NCI-H748 (cell line): ENCODE results near the gene DDX20.
A peak's percentile ranks its signal among the peaks of the same experiment; 100 is the strongest.

ENCODE experiments used
- DNase-seq: peaks from one replicate; lab custom pipeline; 2025; ENCODE audit not compliant: unreplicated experiment; lab: John Stamatoyannopoulos, UW

The DDX20 gene

GRCh38 chr1:111746614-111746999 is 9.1 kb upstream of the DDX20 start:
- no peak for DNase-seq

DNA sequence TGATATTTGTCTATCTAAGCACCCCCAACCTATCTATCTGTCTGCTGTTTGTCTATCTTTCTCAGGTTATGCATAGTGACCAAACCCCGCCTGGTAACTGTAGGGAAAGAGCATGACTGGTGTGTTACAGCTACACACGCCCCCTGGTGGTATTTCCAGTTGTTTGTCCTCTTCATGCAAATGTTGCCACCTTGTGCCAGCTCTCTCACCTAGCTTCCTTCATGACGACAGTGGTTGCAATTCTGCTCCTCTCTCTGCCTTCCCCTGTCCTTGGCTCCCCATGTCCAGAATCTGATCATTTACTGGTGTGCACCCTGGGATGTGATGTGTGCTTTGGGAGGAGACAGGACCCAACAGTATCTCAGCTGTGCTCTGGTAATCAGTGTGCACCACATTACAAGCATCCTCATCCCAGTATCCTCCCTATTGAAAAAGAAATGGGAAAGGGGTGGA is 8.4 kb upstream of the DDX20 start:
- DNase-seq: peak; percentile 73

- no peak for DNase-seq
Measured at GRCh38 chr1:111747947-111748346, 7.8 kb upstream of the DDX20 start.

- no peak for DNase-seq
Measured at GRCh38 chr1:111749628-111750027, 6.1 kb upstream of the DDX20 start.

DNA sequence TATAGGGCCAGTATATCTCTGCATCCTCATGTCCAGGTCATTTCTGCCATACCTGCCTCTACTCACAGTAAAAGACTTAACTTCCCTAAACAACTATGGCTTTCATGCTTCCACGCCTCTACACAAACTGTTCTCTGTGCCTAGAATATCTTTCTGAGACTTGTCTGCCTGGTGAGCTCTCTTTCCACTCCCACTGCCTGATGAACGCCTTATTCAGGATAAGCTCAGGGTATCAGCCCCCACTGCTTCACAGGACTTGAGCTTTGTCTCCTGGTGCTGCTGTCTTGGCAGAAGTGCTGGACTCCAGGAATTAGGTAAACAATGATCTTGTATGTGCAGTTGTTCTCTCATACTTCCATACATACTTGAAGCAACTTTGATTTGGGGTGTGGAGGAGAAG is 4.8 kb upstream of the DDX20 start:
- no peak for DNase-seq

DNA sequence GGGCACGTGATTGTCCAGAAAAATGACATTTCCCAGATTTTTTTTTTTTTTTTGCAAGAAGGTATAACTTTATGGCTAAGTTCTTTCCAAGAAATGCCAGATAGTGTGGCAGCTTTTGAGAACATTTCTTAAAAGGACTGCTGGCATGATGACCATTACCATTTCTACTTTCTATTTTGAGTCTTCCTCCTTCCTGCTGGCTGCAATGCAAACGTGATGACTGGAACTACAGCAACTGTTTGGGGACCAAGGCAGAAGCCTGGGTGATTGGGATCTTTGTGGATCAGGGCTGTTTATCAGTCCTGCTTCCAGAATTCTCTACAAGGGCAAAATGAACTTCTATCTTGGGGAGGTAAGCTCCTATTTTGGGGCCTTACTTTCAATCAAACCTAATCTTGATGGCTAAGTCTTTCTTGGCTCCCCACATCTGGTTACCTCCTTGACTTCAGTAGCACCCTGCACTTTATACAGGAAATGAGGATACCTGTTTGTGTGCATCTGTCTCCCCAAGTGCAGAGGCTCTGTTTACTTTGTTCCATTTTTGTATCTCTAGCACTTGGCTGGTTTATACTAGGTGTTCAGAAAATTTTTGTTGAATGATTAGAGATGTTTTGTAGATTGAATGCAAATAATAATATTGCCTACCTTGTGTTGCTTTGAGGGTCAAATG is 3.7 kb upstream of the DDX20 start:
- DNase-seq: no peak

DNA sequence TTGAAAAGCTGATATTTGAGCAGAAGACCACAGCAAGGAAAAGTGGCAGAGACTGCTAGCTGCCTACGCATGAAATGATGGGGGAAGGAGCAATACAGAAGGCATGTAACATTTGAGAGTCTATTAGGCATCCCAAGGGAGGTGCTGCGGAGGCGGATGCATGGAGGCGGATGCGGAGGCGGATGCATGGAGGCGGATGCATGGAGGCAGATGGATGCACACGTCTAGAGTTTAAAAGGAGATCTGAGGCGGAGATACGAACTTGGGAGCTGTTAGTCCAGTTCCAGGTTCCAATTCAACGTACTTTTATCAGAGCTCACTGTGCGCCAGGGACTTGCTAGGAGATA is 744 bp upstream of the DDX20 start:
- DNase-seq: peak; percentile 76

DNA sequence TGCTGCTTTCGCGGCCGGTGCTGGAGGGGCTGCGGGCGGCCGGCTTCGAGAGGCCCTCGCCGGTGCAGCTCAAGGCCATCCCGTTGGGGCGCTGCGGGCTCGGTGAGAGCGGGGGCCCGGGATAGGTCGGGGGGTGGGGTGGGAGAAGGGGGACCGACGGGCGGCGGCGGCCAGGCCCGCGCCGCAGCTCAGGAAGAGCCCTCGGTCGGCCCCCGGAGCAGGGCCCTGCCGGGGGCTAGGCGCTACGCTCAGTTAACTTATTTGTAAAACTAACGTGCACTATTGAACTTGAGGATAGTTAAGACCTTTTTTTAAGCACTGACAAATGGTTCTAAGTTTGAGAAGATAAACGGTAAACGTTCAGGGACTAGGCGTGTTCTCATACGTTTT is 418 bp downstream of the DDX20 start:
- no peak for DNase-seq

DNA sequence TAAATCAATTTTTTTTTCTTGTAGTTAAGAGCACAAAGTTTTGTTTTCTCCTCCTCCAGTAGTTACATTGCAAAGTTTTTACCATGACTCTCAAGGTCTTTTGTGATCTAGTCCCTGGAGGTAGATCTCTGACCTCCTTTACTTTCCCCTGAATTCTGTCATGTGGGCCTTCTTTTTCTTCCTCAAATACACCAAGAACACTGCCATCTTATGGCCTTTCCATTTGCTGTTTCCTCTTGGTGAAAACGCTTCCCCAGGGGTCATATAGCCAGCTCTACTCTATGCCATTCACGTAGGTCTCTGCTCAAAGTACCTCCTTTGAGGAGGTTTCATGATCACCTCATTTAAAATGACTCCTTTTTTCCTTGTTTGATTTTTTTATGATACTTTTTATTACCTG is 2.7 kb downstream of the DDX20 start:
- no peak for DNase-seq

DNA sequence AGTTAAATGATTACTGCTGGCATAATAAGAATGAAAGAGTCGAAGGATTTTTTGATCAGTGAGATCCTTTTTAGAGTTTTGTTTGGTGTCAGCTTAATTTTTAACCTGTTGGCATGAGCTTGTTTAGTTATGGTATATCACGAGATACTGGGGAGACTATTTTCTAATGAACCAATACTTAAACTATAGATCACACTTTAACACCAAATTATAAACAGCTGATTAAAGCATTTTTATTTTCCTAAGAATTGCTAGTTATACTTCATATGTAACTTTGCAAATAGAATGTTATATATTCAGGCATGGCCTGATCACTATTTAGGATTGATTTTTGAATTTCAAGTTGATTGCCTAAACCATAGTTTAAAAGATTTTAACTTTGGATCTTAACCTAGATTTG is 6.0 kb downstream of the DDX20 start:
- DNase-seq: no peak

- no peak for DNase-seq
Measured at GRCh38 chr1:111762332-111762731, 6.6 kb downstream of the DDX20 start.

GRCh38 chr1:111768023-111768422 is 12.3 kb downstream of the DDX20 start:
- no peak for DNase-seq

DNA sequence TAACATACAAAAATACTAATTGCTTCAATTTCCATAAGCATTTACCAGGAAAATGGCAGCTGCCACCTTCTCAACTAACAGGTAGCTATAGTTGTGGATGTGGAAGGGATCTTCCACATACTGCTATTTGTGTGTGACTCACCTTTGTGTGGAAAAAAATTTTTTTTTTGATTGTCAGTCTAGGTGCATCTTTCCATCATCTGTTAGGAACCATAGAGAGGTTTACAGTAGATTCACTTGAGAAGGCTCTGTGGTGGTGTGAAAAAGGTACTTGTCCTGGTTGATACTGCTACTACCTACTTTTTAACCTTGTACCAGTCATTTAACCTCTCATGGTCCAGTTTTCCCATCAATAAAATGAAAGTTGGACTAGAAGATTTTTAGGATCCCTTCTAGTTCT is 12.9 kb downstream of the DDX20 start:
- DNase-seq: no peak

GRCh38 chr1:111769517-111770146 is 13.9 kb downstream of the DDX20 start:
- peak; percentile 70 for DNase-seq

DNA sequence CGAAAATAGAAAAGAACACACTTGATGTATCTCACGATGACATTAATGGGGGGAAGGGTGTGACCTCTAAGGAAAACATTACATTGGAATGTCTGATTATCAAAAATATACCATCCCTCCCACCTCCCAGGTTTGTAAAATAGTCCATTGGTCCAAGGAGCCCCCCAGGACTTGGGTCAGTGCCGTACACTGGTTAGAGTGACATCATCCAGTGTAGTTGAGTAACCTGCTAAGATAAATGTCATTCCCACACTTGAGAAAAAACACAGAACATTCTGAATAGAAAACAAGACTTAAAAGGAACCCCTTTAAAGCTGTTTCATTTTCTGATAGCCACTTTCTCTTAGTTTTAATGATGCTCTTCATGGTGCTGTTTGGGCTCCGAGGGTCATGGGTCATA is 15.2 kb downstream of the DDX20 start:
- no peak for DNase-seq

- DNase-seq: no peak
Measured at GRCh38 chr1:111775966-111776365, 20.3 kb downstream of the DDX20 start.

- DNase-seq: no peak
Measured at GRCh38 chr1:111776391-111776790, 20.7 kb downstream of the DDX20 start.

DNA sequence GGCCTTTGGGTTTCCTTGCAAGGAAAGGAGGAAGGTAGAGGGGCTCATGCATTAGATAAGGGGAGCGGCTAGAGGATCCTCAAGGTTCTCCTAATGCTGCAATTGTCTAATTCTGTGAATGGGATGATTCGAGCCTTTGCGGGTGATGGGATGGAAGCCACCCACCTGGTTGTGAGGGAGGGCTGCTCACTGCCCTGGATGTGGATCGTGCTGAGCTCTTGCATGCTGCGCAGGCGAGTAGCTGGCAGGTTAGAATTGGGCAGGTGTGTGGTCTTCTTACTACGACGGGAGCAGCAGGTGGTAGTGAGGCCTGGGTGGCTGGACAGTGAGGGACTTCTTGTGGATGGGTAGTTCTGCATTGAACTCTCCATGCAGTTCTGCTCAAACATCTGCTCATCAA is 21.2 kb downstream of the DDX20 start:
- DNase-seq: no peak

DNA sequence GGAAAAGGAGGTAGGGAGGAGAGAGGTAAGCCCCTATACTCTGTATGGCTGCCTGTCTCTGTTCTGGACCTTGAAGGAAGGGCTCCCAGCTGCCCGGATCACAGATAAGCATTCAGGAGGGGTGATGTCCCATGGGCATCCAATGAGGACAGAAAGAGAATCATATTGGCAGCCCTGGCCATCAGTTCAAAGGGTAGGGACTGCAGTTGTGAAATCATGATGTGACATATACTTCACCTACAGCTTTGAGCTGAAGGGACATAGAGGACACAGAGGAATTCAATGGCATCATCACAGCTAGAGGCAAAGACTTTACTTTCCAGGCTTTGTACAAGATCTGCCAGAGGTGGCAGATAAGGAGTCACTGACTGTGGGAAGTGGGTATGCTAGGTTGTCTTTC is 21.6 kb downstream of the DDX20 start:
- DNase-seq: no peak

DNA sequence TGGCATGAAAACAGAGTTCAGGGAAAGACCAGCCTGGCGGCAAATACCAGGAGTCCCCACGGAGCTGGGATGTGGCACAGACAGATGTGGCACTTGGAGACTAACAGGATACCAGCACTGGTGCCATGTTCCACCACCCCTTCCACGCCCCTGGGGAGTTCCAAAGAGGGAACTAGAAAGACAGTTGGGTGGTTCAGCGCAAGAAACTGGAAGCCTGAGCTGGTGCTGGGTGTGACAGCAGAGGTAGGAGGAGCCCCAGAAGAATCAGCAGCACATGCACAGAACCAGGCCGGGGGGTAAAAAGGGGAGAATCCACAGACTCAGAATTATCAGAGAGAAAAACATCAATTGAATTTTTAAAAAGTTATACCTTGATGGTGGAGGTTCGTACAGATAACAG is 22.4 kb downstream of the DDX20 start:
- DNase-seq: no peak

- no peak for DNase-seq
Measured at GRCh38 chr1:111778541-111779051, 22.9 kb downstream of the DDX20 start.

- no peak for DNase-seq
Measured at GRCh38 chr1:111779546-111779945, 23.8 kb downstream of the DDX20 start.
